ENCODE results near the gene STK40.

The STK40 gene

DNA sequence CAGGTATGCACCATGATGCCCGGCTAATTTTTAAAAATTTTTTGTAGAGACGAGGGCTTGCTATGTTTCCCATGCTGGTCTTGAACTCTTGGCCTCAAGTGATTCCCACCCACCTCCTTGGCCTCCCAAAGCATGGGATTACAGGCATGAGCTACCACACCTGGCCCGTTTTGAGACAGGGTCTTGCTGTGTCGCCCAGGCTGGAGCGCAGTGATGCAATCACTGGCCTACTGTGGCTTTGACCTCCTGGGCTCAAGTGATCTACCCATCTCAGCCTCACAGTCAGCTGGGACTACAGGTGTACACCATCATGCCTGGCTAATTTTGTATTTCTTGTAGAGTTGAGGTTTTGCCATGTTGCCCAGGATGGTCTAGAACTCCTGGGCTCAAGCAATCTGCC lies 87.1 kb downstream of the STK40 start:
- no peak for DNase-seq (ENCODE audit: low spot score)
- TF ChIP-seq, protein P1, sequence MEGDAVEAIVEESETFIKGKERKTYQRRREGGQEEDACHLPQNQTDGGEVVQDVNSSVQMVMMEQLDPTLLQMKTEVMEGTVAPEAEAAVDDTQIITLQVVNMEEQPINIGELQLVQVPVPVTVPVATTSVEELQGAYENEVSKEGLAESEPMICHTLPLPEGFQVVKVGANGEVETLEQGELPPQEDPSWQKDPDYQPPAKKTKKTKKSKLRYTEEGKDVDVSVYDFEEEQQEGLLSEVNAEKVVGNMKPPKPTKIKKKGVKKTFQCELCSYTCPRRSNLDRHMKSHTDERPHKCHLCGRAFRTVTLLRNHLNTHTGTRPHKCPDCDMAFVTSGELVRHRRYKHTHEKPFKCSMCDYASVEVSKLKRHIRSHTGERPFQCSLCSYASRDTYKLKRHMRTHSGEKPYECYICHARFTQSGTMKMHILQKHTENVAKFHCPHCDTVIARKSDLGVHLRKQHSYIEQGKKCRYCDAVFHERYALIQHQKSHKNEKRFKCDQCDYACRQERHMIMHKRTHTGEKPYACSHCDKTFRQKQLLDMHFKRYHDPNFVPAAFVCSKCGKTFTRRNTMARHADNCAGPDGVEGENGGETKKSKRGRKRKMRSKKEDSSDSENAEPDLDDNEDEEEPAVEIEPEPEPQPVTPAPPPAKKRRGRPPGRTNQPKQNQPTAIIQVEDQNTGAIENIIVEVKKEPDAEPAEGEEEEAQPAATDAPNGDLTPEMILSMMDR (IDR thresholded peaks at IDR 0.05; ENCODE audit: extremely low read depth, insufficient read depth, missing control alignments), result no peak
- in situ Hi-C loops (cut with MboI; ENCODE audit: low pct_unique_long_range_greater_than_20kb, low sequenced_read_pairs, unreplicated experiment), result no loop called here

GRCh38 chr1:36297062-36297461 lies 88.7 kb downstream of the STK40 start:
- TF ChIP-seq, protein P1 (IDR thresholded peaks at IDR 0.05; ENCODE audit: extremely low read depth, insufficient read depth, missing control alignments), result no peak
- in situ Hi-C loops (cut with MboI; ENCODE audit: low pct_unique_long_range_greater_than_20kb, low sequenced_read_pairs, unreplicated experiment), result no loop called here
- no peak for DNase-seq (ENCODE audit: low spot score)

DNA sequence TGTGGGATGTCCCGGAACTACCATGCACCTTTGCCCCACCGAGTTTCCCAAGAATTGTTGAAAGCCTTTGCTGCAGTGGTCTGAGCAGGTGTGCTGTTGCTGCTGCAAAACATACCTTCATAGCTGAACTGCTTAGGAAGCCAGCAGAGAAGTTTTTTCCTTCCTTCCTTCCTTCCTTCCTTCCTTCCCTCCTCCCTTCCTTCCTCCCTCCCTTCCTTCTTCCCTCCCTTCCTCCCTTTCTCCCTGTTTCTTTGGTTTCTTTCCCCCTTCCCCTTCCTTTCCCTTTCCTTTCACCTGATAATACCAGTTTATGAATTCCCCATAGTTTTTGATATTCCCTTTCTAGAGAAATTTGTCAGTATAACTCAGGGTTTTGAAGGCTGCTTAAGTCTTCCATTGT lies 90.3 kb downstream of the STK40 start:
- in situ Hi-C loops (cut with MboI; ENCODE audit: low pct_unique_long_range_greater_than_20kb, low sequenced_read_pairs, unreplicated experiment), result no loop called here
- TF ChIP-seq, protein P1 (IDR thresholded peaks at IDR 0.05; ENCODE audit: extremely low read depth, insufficient read depth, missing control alignments), result no peak
- no peak for DNase-seq (ENCODE audit: low spot score)
